Endothelial cell (in vitro differentiated cells): Measurements from ENCODE around the gene CPT2. TPM values are rescaled to one million over a fixed set of nuclear protein-coding genes. Genes with fewer than 3 reads are reported as not detected.

Experiments
- DNase-seq: peaks from one replicate; pipeline ENCODE4 v3.0.0; 2021; ENCODE audit warnings: low spot score
- H3K27ac Mint-ChIP-seq: one replicate; pipeline ENCODE4 v1.8.0; 2021; ENCODE audit warnings: mixed read lengths, inconsistent platforms; ENCODE audit not compliant: unreplicated experiment
- H3K27me3 Mint-ChIP-seq: one replicate; pipeline ENCODE4 v1.8.0; 2021; ENCODE audit warnings: mild to moderate bottlenecking, moderate library complexity, mixed read lengths, inconsistent platforms; ENCODE audit not compliant: unreplicated experiment
- H3K36me3 Mint-ChIP-seq: one replicate; pipeline ENCODE4 v1.8.0; 2021; ENCODE audit warnings: mild to moderate bottlenecking, low read depth, mixed read lengths, inconsistent platforms; ENCODE audit not compliant: unreplicated experiment
- H3K4me1 Mint-ChIP-seq: one replicate; pipeline ENCODE4 v1.8.0; 2021; ENCODE audit warnings: mild to moderate bottlenecking, mixed read lengths, inconsistent platforms; ENCODE audit not compliant: unreplicated experiment
- H3K4me3 Mint-ChIP-seq: one replicate; pipeline ENCODE4 v1.8.0; 2021; ENCODE audit warnings: mild to moderate bottlenecking, mixed read lengths, inconsistent platforms; ENCODE audit not compliant: unreplicated experiment
- H3K9me3 Mint-ChIP-seq: one replicate; pipeline ENCODE4 v1.8.0; 2021; ENCODE audit warnings: mixed read lengths, inconsistent platforms; ENCODE audit not compliant: unreplicated experiment
- CTCF ChIP-seq: fragments of 200-600 bp; sonication (generic); IDR thresholded peaks from one replicate; pipeline ENCODE4 v1.5.0; 2021; ENCODE audit warnings: antibody characterized with exemption; ENCODE audit not compliant: unreplicated experiment
- total RNA-seq: library from RNA; stranded (reverse); fragmentation: NEBNext Ultra II Directional; extraction: Animal tissue kit (Norgen Biotek cat#: 25700); gene quantifications from one replicate; pipeline ENCODE4 v1.2.1, GENCODE V29; 2021; ENCODE audit not compliant: unreplicated experiment

CPT2 gene
- total RNA-seq, 1 donor from 2014 or later = 17.6 TPM

- Mint-ChIP-seq H3K36me3 (no peaks in the 10 kb centered on the region), H3K27me3 (no peaks in the 10 kb centered on the region), H3K4me1 (no peaks in the 10 kb centered on the region), H3K27ac (no peak overlapping the region), H3K4me3 (no peak overlapping the region), H3K9me3 (no peaks in the 10 kb centered on the region)
- TF ChIP-seq CTCF = no peak
- DNase-seq = no peak
Observed at GRCh38 chr1:53162621-53163020, 34.0 kb upstream of the CPT2 start.

DNA sequence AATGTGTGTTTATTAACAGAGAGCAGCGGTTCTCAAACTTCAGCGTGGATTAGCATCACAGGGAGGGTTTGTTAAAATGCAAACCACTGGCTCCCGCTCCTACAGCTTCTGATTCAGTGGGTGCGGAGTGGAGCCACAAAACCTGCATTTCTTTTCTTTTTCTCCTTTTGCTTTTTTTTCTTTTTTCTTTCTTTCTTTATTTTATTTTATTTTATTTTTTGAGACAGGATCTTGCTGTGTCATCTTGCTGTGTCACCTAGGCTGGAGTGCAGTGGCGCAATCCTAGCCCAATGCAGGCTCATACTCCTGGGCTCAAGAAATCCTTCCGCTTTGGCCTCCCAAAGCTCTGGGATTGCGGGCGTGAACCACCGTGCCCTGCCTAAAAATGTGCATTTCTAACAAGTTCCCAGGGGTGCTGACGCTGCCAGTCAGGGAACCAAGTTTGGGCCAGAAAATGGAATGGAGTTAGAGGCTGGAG lies 33.3 kb upstream of the CPT2 start:
- TF ChIP-seq CTCF = no peak
- Mint-ChIP-seq H3K9me3 (no peaks in the 10 kb centered on the region), H3K27ac (no peak overlapping the region), H3K4me1 (no peaks in the 10 kb centered on the region), H3K36me3 (no peaks in the 10 kb centered on the region), H3K27me3 (no peaks in the 10 kb centered on the region), H3K4me3 (no peak overlapping the region)
- DNase-seq = no peak

DNA sequence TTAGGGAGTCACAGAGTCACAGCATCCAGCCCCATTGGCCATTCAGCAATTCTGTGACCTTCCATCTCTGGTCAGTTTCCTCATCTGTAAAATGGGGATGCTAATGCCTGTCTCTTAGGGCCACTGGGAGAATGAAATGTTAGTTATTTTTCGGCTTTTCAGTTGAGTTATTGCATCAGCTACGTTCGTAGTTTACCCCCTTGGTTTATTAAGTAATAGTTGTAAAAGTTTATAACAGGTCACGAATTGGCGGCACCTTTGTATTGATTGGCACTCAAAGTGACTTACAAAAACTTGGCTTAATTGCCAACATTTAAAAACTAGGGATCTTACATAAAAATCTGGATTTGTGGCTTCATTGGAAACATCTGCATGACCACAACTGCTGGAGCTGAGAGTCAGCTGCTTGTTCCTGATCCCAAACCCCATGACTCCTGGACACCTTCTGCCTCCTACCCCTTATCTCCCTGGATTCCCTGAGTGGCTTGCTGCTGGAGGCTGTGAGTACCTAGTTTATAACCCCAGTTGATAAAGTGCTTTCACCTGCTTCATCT lies 31.1 kb upstream of the CPT2 start:
- Mint-ChIP-seq H3K4me3 (no peak overlapping the region), H3K27me3 (no peaks in the 10 kb centered on the region), H3K36me3 (no peaks in the 10 kb centered on the region), H3K27ac (no peak overlapping the region), H3K4me1 (no peaks in the 10 kb centered on the region), H3K9me3 (no peaks in the 10 kb centered on the region)
- DNase-seq = no peak
- no peak for TF ChIP-seq CTCF

DNA sequence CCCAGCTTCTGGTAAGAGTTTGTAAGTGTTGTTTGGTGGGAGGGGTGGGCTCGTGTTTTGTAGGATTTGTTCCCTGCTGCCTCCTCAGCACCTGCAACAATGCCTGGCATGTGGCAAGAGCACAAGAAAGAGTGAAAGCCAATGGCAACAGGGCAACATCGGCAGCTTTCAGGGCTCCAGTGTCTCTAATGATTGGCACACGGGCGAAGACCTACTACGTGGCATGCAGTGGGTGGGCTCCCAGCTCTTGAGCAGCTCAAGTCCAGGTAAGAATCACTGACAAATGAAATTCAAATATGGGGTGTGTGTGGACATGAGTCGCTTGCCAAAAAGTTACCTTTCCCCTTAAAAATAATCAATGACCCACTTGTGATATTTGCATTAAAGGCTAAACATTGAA lies 30.3 kb upstream of the CPT2 start:
- no peak overlapping the region for H3K27ac Mint-ChIP-seq
- no peak for TF ChIP-seq CTCF
- no peak overlapping the region for H3K4me3 Mint-ChIP-seq
- no peaks in the 10 kb centered on the region for H3K36me3 Mint-ChIP-seq
- H3K4me1 Mint-ChIP-seq = no peaks in the 10 kb centered on the region
- no peaks in the 10 kb centered on the region for H3K9me3 Mint-ChIP-seq
- H3K27me3 Mint-ChIP-seq = no peaks in the 10 kb centered on the region
- no peak for DNase-seq

DNA sequence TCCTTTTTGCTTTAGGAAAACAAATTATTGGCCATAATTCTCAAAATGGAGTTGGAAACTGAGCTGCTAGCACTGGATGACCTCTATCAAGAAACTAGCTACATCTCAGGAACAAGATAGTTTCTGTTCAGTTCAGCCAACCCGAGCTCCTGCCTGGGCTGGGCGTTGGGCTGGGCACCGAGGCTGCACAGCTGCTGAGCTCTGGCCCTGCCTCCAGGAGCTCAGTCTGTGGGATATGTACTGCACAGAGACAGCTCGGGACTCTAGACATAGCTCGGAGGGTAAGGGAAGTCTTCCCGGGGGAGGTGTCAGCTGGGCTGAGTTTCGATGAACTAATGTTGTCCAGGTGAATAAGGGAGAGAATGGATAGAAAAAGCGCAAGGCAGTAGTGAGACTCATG lies 29.7 kb upstream of the CPT2 start:
- Mint-ChIP-seq H3K27me3 (no peaks in the 10 kb centered on the region), H3K27ac (no peak overlapping the region), H3K36me3 (no peaks in the 10 kb centered on the region), H3K4me3 (no peak overlapping the region), H3K4me1 (no peaks in the 10 kb centered on the region), H3K9me3 (no peaks in the 10 kb centered on the region)
- TF ChIP-seq CTCF = no peak
- DNase-seq = no peak
